Measurements from ENCODE around the gene CNTNAP2.

GRCh38 chr7:147436718-147437117 lies 1320.1 kb downstream of the CNTNAP2 start:
- TF ChIP-seq POLR2AphosphoS5 (IDR thresholded peaks at IDR 0.05) (no peak), CTCF (IDR thresholded peaks at IDR 0.05) (no peak), POLR2A (IDR thresholded peaks at IDR 0.05) (no peak)
